PC-3 (cell line): ENCODE data around the gene AMD1. TPM values are rescaled to one million over a fixed set of nuclear protein-coding genes. Genes with fewer than 3 reads are reported as not detected.

ENCODE experiments used
- ATAC-seq: fragments of 200-7000 bp; cut with Tn5 transposase; 2 replicates; pipeline ENCODE4 v1.9.1; 2020; ENCODE audit warnings: mild to moderate bottlenecking, moderate library complexity
- BruUV-seq: library from RNA; stranded (reverse); fragments of 400-500 nt; replicated peaks from 2 replicates; lab custom pipeline; 2021; lab: Mats Ljungman, UMichigan
- CTCF ChIA-PET: fragments of 300-600 bp; sonication (Branson Sonifier 250); formaldehyde crosslinking; loops from one replicate; lab custom pipeline; 2022; ENCODE audit warnings: antibody characterized with exemption; lab: Charles Lee
- POLR2A ChIA-PET: fragments of 300-600 bp; sonication (Branson Sonifier 250); formaldehyde crosslinking; loops from one replicate; lab custom pipeline; 2022; ENCODE audit warnings: antibody characterized with exemption; ENCODE audit not compliant: unreplicated experiment; lab: Charles Lee
- DNase-seq: peaks from one replicate; pipeline ENCODE4 v3.0.0-alpha.2; 2015
- H2AFZ ChIP-seq: fragments of 300-600 bp; sonication (generic); 2 replicates; pipeline ENCODE4 v1.6.0; 2016; ENCODE audit warnings: antibody characterized with exemption, low read length
- H3F3A ChIP-seq: fragments of 300-600 bp; sonication (generic); one replicate; pipeline ENCODE4 v1.6.0; 2017; ENCODE audit warnings: antibody characterized with exemption, low read length, control low read depth, mild to moderate bottlenecking; ENCODE audit not compliant: unreplicated experiment
- H3K27ac ChIP-seq: fragments of 300-600 bp; sonication (generic); 2 replicates; pipeline ENCODE4 v1.5.1; 2016; ENCODE audit warnings: mild to moderate bottlenecking, low read length
- H3K27me3 ChIP-seq: fragments of 300-600 bp; sonication (generic); 2 replicates; pipeline ENCODE4 v1.6.1; 2016; ENCODE audit warnings: low read length, mixed read lengths
- H3K36me3 ChIP-seq: fragments of 300-600 bp; sonication (generic); 2 replicates; pipeline ENCODE4 v1.6.1; 2016; ENCODE audit warnings: low read depth, mixed run types, low read length, mixed read lengths
- H3K4me1 ChIP-seq: fragments of 300-600 bp; sonication (generic); 2 replicates; pipeline ENCODE4 v1.5.1; 2016; ENCODE audit warnings: low read length; ENCODE audit not compliant: insufficient read depth
- H3K4me2 ChIP-seq: fragments of 300-600 bp; sonication (generic); 2 replicates; pipeline ENCODE4 v1.6.0; 2016; ENCODE audit warnings: low read length
- H3K4me3 ChIP-seq: fragments of 300-600 bp; sonication (generic); 2 replicates; pipeline ENCODE4 v1.5.1; 2016; ENCODE audit warnings: mild to moderate bottlenecking, low read length, mixed read lengths
- H3K79me2 ChIP-seq: fragments of 300-600 bp; sonication (generic); 2 replicates; pipeline ENCODE4 v1.6.1; 2017; ENCODE audit warnings: low read length, mixed read lengths
- H3K9ac ChIP-seq: fragments of 300-600 bp; sonication (generic); 2 replicates; pipeline ENCODE4 v1.6.0; 2016; ENCODE audit warnings: mild to moderate bottlenecking, low read length
- H3K9me2 ChIP-seq: fragments of 300-600 bp; sonication (generic); replicated peaks from 2 replicates; pipeline ENCODE4 v1.6.1; 2016; ENCODE audit warnings: mixed run types, low read length, mixed read lengths
- H3K9me3 ChIP-seq: fragments of 300-600 bp; sonication (generic); 2 replicates; pipeline ENCODE4 v1.6.1; 2016; ENCODE audit warnings: low read length, mixed read lengths
- H4K20me1 ChIP-seq: fragments of 300-600 bp; sonication (generic); 2 replicates; pipeline ENCODE4 v1.6.1; 2016; ENCODE audit warnings: low read length, mixed read lengths
- CTCF ChIP-seq: fragments of 300-600 bp; sonication (generic); conservative IDR thresholded peaks from 2 replicates; pipeline ENCODE4 v1.5.1; 2017; ENCODE audit warnings: antibody characterized with exemption, low read depth, mild to moderate bottlenecking, low read length
- EZH2 ChIP-seq: fragments of 300-600 bp; sonication (generic); IDR thresholded peaks from one replicate; pipeline ENCODE4 v1.6.1; 2017; ENCODE audit warnings: antibody characterized with exemption, mild to moderate bottlenecking, low read length; ENCODE audit not compliant: unreplicated experiment
- EZH2phosphoT487 ChIP-seq: fragments of 300-600 bp; sonication (generic); IDR thresholded peaks from 2 replicates; pipeline ENCODE4 v1.6.1; 2018; ENCODE audit warnings: mild to moderate bottlenecking, antibody characterized with exemption, low read length, borderline replicate concordance
- intact Hi-C: fragments of 100-400 bp; cut with micrococcal nuclease; formaldehyde crosslinking; loops from 2 replicates; pipeline ENCODE4 v1.9.0; 2023
- total RNA-seq: library from RNA; depleted of rRNA; stranded (reverse); fragments of >200 nt; gene quantifications from 2 replicates; pipeline ENCODE4 v1.2.3, GENCODE V29; 2014

AMD1 gene
- total RNA-seq, 1 experiment from 2014 or later: 72.5 TPM

GRCh38 chr6:110858562-110859214 is 15.9 kb upstream of the AMD1 start:
- no TSS peak for BruUV-seq
- POLR2A ChIA-PET: no interaction called here
- TF ChIP-seq CTCF (no peak), EZH2phosphoT487 (no peak), EZH2 (no peak)
- no peaks in the 10 kb centered on the region for H3K27me3 ChIP-seq
- H3F3A ChIP-seq: no peaks in the 10 kb centered on the region
- no peak overlapping the region for H3K4me2 ChIP-seq
- H3K36me3 ChIP-seq: no peaks in the 10 kb centered on the region
- no peak overlapping the region for H3K4me3 ChIP-seq
- ATAC-seq (no peak), DNase-seq (no peak)
- no peak overlapping the region for H2AFZ ChIP-seq
- CTCF ChIA-PET: no interaction called here
- intact Hi-C loops: no loop called here
- no peaks in the 10 kb centered on the region for H3K79me2 ChIP-seq
- H3K9ac ChIP-seq: no peak overlapping the region
- no peaks in the 10 kb centered on the region for H3K9me2 ChIP-seq
- no peak overlapping the region for H3K27ac ChIP-seq
- H4K20me1 ChIP-seq: no peaks in the 10 kb centered on the region
- H3K9me3 ChIP-seq: no peaks in the 10 kb centered on the region
- H3K4me1 ChIP-seq: no peaks in the 10 kb centered on the region

- ChIA-PET CTCF (no interaction called here), POLR2A (no interaction called here)
- BruUV-seq: no TSS peak
- Histone ChIP-seq H2AFZ (no peak overlapping the region), H3K4me2 (no peak overlapping the region), H3F3A (no peaks in the 10 kb centered on the region), H3K79me2 (no peaks in the 10 kb centered on the region), H3K9me3 (no peaks in the 10 kb centered on the region), H4K20me1 (no peaks in the 10 kb centered on the region), H3K27ac (no peak overlapping the region), H3K4me1 (no peaks in the 10 kb centered on the region), H3K9ac (no peak overlapping the region), H3K27me3 (no peaks in the 10 kb centered on the region), H3K36me3 (no peaks in the 10 kb centered on the region), H3K9me2 (no peaks in the 10 kb centered on the region), H3K4me3 (no peak overlapping the region)
- intact Hi-C loops: no loop called here
- DNase-seq (no peak), ATAC-seq (no peak)
- TF ChIP-seq CTCF (no peak), EZH2phosphoT487 (no peak), EZH2 (no peak)
These were observed 15.2 kb upstream of the AMD1 start for GRCh38 chr6:110859335-110859792.

- H3K27me3 ChIP-seq: no peaks in the 10 kb centered on the region
- H3K9me2 ChIP-seq: no peaks in the 10 kb centered on the region
- H3K27ac ChIP-seq: no peak overlapping the region
- no peaks in the 10 kb centered on the region for H3K9me3 ChIP-seq
- no peak overlapping the region for H3K9ac ChIP-seq
- ChIA-PET POLR2A (no interaction called here), CTCF (interaction anchor here (0.6 kb wide), 1 partner anchor 16 kb away, joined by 3 read pairs; no protein-coding TSS in a partner anchor)
- TF ChIP-seq EZH2phosphoT487 (no peak), CTCF (no peak), EZH2 (no peak)
- no peak overlapping the region for H2AFZ ChIP-seq
- H3K4me3 ChIP-seq: no peak overlapping the region
- ATAC-seq (no peak), DNase-seq (no peak)
- intact Hi-C loops: no loop called here
- no peaks in the 10 kb centered on the region for H4K20me1 ChIP-seq
- no peak overlapping the region for H3K4me2 ChIP-seq
- H3K4me1 ChIP-seq: no peaks in the 10 kb centered on the region
- H3K36me3 ChIP-seq: no peaks in the 10 kb centered on the region
- H3F3A ChIP-seq: no peaks in the 10 kb centered on the region
- BruUV-seq: no TSS peak
- no peaks in the 10 kb centered on the region for H3K79me2 ChIP-seq
These were observed 9.8 kb upstream of the AMD1 start for GRCh38 chr6:110864824-110865223.
